ENCODE data around the gene SUPT4H1.
"Not testable (repeated sequence)": the region's sequence is repeated elsewhere in the genome, so short reads cannot be mapped to it uniquely, and the experiment has no call there.

- TF ChIP-seq, protein P1, sequence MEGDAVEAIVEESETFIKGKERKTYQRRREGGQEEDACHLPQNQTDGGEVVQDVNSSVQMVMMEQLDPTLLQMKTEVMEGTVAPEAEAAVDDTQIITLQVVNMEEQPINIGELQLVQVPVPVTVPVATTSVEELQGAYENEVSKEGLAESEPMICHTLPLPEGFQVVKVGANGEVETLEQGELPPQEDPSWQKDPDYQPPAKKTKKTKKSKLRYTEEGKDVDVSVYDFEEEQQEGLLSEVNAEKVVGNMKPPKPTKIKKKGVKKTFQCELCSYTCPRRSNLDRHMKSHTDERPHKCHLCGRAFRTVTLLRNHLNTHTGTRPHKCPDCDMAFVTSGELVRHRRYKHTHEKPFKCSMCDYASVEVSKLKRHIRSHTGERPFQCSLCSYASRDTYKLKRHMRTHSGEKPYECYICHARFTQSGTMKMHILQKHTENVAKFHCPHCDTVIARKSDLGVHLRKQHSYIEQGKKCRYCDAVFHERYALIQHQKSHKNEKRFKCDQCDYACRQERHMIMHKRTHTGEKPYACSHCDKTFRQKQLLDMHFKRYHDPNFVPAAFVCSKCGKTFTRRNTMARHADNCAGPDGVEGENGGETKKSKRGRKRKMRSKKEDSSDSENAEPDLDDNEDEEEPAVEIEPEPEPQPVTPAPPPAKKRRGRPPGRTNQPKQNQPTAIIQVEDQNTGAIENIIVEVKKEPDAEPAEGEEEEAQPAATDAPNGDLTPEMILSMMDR (conservative IDR thresholded peaks at IDR 0.05): not testable (repeated sequence)
- TF ChIP-seq EZH2 (IDR thresholded peaks at IDR 0.05; ENCODE audit: low read depth): not testable (repeated sequence)
Measured at GRCh38 chr17:58397421-58397820, 45.4 kb upstream of the SUPT4H1 start.
